ENCODE data around the gene IFITM10.

The IFITM10 gene

GRCh38 chr11:1749395-1750351 lies 722 bp downstream of the IFITM10 start:
- H3K4me3 ChIP-seq (ENCODE audit: low read length): no peak overlapping the region
- H3K36me3 ChIP-seq (ENCODE audit: insufficient read depth, low read length): no peaks in the 10 kb centered on the region
- H3K4me1 ChIP-seq (ENCODE audit: insufficient read depth, low read length): no peaks in the 10 kb centered on the region
- H2AFZ ChIP-seq (ENCODE audit: low read depth, low read length): no peak overlapping the region
- peaks cover 32% of the 10 kb centered on the region for H3K27me3 ChIP-seq (ENCODE audit: insufficient read depth, low read length)
- no peaks in the 10 kb centered on the region for H3K9me3 ChIP-seq (ENCODE audit: low read length)

GRCh38 chr11:1748636-1749394 lies 1.6 kb downstream of the IFITM10 start:
- Histone ChIP-seq H3K4me1 (ENCODE audit: insufficient read depth, low read length) (no peaks in the 10 kb centered on the region), H2AFZ (ENCODE audit: low read depth, low read length) (no peak overlapping the region), H3K4me3 (ENCODE audit: low read length) (no peak overlapping the region), H3K27me3 (ENCODE audit: insufficient read depth, low read length) (peaks cover 32% of the 10 kb centered on the region), H3K9me3 (ENCODE audit: low read length) (no peaks in the 10 kb centered on the region), H3K36me3 (ENCODE audit: insufficient read depth, low read length) (no peaks in the 10 kb centered on the region)

DNA sequence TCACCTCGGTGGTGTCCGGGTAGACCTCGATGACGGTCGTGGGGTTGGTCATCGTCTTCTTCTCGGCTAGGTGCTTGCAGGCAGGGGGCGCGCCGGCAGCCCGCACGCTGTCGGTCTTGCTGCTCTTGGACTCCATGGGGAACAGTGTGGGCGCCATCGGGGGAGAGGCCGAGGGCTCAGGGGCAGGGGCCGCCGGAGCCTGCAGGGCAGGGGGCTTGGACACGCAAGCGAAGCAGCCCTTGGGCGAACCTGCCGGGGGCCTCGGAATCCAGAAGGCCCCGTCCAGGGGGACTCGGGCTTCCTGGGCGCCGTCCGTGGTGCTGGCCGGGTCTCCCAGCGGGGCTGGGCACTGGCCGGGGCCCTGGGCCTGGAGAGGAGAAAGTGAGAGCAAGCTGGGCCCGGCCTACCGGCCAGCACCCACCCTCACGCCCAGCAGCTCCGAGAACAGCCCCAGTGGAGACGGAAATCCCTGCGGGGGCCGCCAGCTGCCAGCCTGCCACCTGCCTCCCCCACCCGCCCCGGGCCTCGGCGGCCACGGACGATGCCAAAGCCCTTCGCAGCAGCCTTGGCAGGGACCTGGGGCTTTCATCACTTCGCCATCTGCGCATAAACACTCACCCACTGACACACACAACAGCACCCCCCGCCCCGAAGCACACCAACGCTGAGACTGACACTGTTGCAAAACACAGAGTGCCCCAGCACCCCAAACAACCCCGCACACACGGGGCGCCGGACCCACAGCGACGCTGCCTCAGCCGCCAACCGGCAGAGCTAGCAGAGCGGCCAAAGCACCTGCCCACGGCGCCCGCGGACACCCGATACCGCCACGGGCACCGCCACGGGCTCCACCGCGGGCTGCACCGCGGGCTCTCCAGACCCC lies 2.4 kb downstream of the IFITM10 start:
- Histone ChIP-seq H3K27me3 (ENCODE audit: insufficient read depth, low read length) (peaks cover 32% of the 10 kb centered on the region), H3K36me3 (ENCODE audit: insufficient read depth, low read length) (no peaks in the 10 kb centered on the region), H3K4me1 (ENCODE audit: insufficient read depth, low read length) (no peaks in the 10 kb centered on the region), H2AFZ (ENCODE audit: low read depth, low read length) (no peak overlapping the region), H3K9me3 (ENCODE audit: low read length) (no peaks in the 10 kb centered on the region), H3K4me3 (ENCODE audit: low read length) (no peak overlapping the region)

- H3K36me3 ChIP-seq (ENCODE audit: insufficient read depth, low read length): no peaks in the 10 kb centered on the region
- no peaks in the 10 kb centered on the region for H3K9me3 ChIP-seq (ENCODE audit: low read length)
- H3K4me1 ChIP-seq (ENCODE audit: insufficient read depth, low read length): no peaks in the 10 kb centered on the region
- no peak overlapping the region for H2AFZ ChIP-seq (ENCODE audit: low read depth, low read length)
- no peak overlapping the region for H3K4me3 ChIP-seq (ENCODE audit: low read length)
- peaks cover 32% of the 10 kb centered on the region for H3K27me3 ChIP-seq (ENCODE audit: insufficient read depth, low read length)
These were observed 3.2 kb downstream of the IFITM10 start for GRCh38 chr11:1746956-1747752.

DNA sequence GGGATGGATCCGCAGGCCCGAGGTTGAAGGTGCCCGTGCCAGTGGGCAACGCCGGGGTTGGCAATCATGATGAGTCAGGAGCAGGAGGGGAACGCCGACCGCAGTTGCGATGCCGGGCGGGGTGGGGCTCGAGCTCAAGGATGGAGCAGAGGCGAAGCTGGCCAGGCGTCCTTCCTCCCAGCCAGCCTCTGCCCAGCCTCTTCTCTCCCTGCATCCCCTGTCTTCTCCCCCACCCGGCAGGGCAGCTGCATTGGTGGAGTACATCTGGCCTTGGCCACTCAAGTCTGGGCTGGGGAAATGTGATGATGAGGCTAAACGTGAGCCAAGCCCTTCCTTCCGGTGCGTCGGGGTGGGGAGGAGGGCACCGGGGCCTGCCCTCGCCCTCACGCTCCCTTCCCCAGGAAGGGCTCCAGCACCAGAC lies 3.9 kb downstream of the IFITM10 start:
- Histone ChIP-seq H2AFZ (ENCODE audit: low read depth, low read length) (no peak overlapping the region), H3K4me3 (ENCODE audit: low read length) (no peak overlapping the region), H3K36me3 (ENCODE audit: insufficient read depth, low read length) (no peaks in the 10 kb centered on the region), H3K4me1 (ENCODE audit: insufficient read depth, low read length) (no peaks in the 10 kb centered on the region), H3K9me3 (ENCODE audit: low read length) (no peaks in the 10 kb centered on the region), H3K27me3 (ENCODE audit: insufficient read depth, low read length) (peaks cover 32% of the 10 kb centered on the region)

GRCh38 chr11:1745701-1746320 lies 4.6 kb downstream of the IFITM10 start:
- Histone ChIP-seq H3K9me3 (ENCODE audit: low read length) (no peaks in the 10 kb centered on the region), H3K27me3 (ENCODE audit: insufficient read depth, low read length) (peaks cover 31% of the 10 kb centered on the region), H3K4me1 (ENCODE audit: insufficient read depth, low read length) (no peaks in the 10 kb centered on the region), H3K36me3 (ENCODE audit: insufficient read depth, low read length) (no peaks in the 10 kb centered on the region), H3K4me3 (ENCODE audit: low read length) (no peak overlapping the region), H2AFZ (ENCODE audit: low read depth, low read length) (no peak overlapping the region)

- H3K4me1 ChIP-seq (ENCODE audit: insufficient read depth, low read length): no peaks in the 10 kb centered on the region
- H3K4me3 ChIP-seq (ENCODE audit: low read length): no peak overlapping the region
- peaks cover 24% of the 10 kb centered on the region for H3K27me3 ChIP-seq (ENCODE audit: insufficient read depth, low read length)
- no peak overlapping the region for H2AFZ ChIP-seq (ENCODE audit: low read depth, low read length)
- H3K9me3 ChIP-seq (ENCODE audit: low read length): no peaks in the 10 kb centered on the region
- H3K36me3 ChIP-seq (ENCODE audit: insufficient read depth, low read length): no peaks in the 10 kb centered on the region
These were observed 5.3 kb downstream of the IFITM10 start for GRCh38 chr11:1744891-1745700.

DNA sequence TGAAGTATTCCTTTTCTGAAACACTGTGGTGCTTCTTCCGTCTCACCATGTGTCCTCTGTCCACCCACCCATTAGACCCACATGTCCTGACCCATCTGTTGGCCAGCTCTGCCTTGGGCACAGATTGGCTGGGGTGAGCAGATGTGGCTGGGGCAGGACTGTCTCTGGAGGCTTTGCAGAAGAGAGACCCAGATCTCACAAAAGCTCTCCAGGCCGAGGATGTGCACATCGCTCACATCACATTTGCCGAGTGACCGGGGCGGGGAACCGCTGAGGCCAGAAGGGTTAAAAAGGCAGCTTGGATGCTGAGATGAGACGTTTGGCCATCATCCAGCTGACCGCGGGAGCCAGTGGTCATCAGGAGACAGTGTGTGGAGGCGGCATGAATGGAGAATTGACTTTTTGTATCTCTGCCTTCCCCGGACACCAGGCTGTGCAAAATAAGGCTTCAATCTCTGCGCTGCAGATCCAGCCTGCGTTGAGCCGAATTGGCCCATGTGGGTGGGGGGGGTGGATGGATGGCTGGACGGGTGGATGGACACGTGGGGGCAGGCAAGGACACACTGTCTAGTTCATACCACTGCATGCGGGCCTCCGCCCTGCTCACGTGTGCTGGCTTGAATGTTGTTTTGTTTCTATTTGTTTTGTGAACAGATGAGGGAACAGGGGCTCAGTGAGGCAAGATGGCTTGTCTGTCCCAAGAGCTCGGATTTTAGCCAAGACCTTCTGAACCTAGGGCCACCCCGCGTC lies 6.1 kb downstream of the IFITM10 start:
- H2AFZ ChIP-seq (ENCODE audit: low read depth, low read length): no peak overlapping the region
- H3K4me3 ChIP-seq (ENCODE audit: low read length): no peak overlapping the region
- no peaks in the 10 kb centered on the region for H3K4me1 ChIP-seq (ENCODE audit: insufficient read depth, low read length)
- no peaks in the 10 kb centered on the region for H3K9me3 ChIP-seq (ENCODE audit: low read length)
- H3K36me3 ChIP-seq (ENCODE audit: insufficient read depth, low read length): no peaks in the 10 kb centered on the region
- peaks cover 16% of the 10 kb centered on the region for H3K27me3 ChIP-seq (ENCODE audit: insufficient read depth, low read length)

DNA sequence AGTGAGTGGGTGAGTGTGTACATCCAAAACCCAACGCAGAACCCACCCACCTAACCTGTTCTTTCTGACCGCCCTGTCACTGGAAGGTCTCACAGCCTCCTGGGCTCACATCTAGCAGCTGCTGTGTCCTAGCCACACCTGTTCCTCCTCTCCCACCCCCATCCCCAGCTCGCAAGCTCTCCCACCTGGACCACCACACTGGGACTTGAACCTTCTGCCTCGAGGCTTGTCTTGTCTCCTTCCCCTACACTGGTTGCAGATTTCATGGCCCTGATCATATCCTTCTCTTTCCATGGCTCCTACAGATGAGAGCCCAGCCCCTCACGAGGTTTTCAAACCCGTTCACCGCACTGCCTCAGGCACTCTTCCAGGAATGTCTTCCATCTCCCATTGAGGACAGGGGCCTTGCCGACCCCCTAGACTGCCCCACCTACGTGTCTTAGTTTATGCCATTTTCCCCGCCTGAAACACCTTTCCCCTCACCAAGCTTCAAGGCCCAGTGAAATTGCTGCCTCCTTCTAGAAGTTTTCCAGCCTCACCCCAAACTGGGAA lies 6.7 kb downstream of the IFITM10 start:
- H3K36me3 ChIP-seq (ENCODE audit: insufficient read depth, low read length): no peaks in the 10 kb centered on the region
- no peaks in the 10 kb centered on the region for H3K4me1 ChIP-seq (ENCODE audit: insufficient read depth, low read length)
- no peak overlapping the region for H3K4me3 ChIP-seq (ENCODE audit: low read length)
- H2AFZ ChIP-seq (ENCODE audit: low read depth, low read length): no peak overlapping the region
- H3K9me3 ChIP-seq (ENCODE audit: low read length): no peaks in the 10 kb centered on the region
- H3K27me3 ChIP-seq (ENCODE audit: insufficient read depth, low read length): peaks cover 14% of the 10 kb centered on the region

DNA sequence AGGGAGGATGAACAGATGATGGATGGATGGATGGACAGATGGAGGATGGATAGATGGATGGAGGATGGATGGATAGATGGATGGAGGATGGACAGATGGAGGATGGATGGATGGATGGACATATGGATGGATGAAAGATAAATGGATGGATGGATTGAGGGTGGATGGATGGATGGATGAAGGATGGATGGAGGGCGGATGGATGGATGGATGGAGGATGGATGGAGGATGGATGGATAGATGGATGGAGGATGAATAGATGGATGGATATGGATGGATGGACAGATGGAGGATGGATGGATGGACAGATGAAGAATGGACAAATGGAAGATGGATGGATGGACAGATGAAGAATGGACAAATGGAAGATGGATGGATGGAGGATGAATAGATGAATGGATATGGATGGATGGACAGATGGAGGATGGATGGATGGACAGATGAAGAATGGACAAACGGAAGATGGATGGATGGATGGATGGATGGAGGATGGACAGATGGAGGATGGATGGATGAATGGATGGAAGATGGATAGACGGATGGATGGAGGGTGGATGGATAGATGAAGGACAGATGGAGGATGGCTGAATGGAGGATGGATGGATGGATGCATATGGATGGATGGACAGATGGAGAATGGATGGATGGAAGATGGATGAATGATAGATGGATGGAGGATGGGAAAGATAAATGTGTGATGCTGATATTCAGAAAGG lies 7.4 kb downstream of the IFITM10 start:
- H3K4me1 ChIP-seq (ENCODE audit: insufficient read depth, low read length): no peaks in the 10 kb centered on the region
- H3K27me3 ChIP-seq (ENCODE audit: insufficient read depth, low read length): peaks cover 8% of the 10 kb centered on the region
- H3K4me3 ChIP-seq (ENCODE audit: low read length): no peak overlapping the region
- no peaks in the 10 kb centered on the region for H3K36me3 ChIP-seq (ENCODE audit: insufficient read depth, low read length)
- H2AFZ ChIP-seq (ENCODE audit: low read depth, low read length): no peak overlapping the region
- no peaks in the 10 kb centered on the region for H3K9me3 ChIP-seq (ENCODE audit: low read length)

Measured in neuron (in vitro differentiated cells).